Hepatocyte (in vitro differentiated cells): ENCODE data around the gene CARD10.
"Not testable (repeated sequence)": the region's sequence is repeated elsewhere in the genome, so short reads cannot be mapped to it uniquely, and the experiment has no call there.

Experiments
- EZH2 ChIP-seq: fragments of 200-600 bp; sonication (generic); IDR thresholded peaks from 2 replicates; pipeline ENCODE4 v1.6.1; 2016; ENCODE audit warnings: antibody characterized with exemption, mild to moderate bottlenecking, borderline replicate concordance
- TF ChIP-seq, protein P1 (sequence below): fragments of 200-600 bp; sonication (generic); IDR thresholded peaks from 2 replicates; pipeline ENCODE4 v1.5.1; 2016; ENCODE audit warnings: antibody characterized with exemption, mild to moderate bottlenecking; ENCODE audit not compliant: poor library complexity

GRCh38 chr22:37527081-37527752 is 8.0 kb upstream of the CARD10 start:
- not testable (repeated sequence) for TF ChIP-seq EZH2
- TF ChIP-seq, protein P1, sequence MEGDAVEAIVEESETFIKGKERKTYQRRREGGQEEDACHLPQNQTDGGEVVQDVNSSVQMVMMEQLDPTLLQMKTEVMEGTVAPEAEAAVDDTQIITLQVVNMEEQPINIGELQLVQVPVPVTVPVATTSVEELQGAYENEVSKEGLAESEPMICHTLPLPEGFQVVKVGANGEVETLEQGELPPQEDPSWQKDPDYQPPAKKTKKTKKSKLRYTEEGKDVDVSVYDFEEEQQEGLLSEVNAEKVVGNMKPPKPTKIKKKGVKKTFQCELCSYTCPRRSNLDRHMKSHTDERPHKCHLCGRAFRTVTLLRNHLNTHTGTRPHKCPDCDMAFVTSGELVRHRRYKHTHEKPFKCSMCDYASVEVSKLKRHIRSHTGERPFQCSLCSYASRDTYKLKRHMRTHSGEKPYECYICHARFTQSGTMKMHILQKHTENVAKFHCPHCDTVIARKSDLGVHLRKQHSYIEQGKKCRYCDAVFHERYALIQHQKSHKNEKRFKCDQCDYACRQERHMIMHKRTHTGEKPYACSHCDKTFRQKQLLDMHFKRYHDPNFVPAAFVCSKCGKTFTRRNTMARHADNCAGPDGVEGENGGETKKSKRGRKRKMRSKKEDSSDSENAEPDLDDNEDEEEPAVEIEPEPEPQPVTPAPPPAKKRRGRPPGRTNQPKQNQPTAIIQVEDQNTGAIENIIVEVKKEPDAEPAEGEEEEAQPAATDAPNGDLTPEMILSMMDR, result not testable (repeated sequence)
